OCI-LY1 (cell line): ENCODE results near the gene FUCA2.

Experiments
- CTCF ChIP-seq: fragments of 200-600 bp; sonication (generic), shearing (Covaris generic); IDR thresholded peaks from 2 replicates; pipeline ENCODE4 v1.5.1; 2017; ENCODE audit warnings: mild to moderate bottlenecking, antibody characterized with exemption, low read length, moderate library complexity, mixed read lengths
- EZH2 ChIP-seq: fragments of 200-600 bp; sonication (generic), shearing (Covaris generic); IDR thresholded peaks from 2 replicates; pipeline ENCODE4 v1.8.0; 2017; ENCODE audit warnings: borderline replicate concordance, mixed run types, mild to moderate bottlenecking, antibody characterized with exemption, low read length, moderate library complexity, mixed read lengths

GRCh38 chr6:143486752-143487151, 24.8 kb downstream of the FUCA2 start:
- no peak for TF ChIP-seq CTCF
- no peak for TF ChIP-seq EZH2
